Measurements from ENCODE around the gene EPHB2.
"Not testable (repeated sequence)": the region's sequence is repeated elsewhere in the genome, so short reads cannot be mapped to it uniquely, and the experiment has no call there.

EPHB2 gene

DNA sequence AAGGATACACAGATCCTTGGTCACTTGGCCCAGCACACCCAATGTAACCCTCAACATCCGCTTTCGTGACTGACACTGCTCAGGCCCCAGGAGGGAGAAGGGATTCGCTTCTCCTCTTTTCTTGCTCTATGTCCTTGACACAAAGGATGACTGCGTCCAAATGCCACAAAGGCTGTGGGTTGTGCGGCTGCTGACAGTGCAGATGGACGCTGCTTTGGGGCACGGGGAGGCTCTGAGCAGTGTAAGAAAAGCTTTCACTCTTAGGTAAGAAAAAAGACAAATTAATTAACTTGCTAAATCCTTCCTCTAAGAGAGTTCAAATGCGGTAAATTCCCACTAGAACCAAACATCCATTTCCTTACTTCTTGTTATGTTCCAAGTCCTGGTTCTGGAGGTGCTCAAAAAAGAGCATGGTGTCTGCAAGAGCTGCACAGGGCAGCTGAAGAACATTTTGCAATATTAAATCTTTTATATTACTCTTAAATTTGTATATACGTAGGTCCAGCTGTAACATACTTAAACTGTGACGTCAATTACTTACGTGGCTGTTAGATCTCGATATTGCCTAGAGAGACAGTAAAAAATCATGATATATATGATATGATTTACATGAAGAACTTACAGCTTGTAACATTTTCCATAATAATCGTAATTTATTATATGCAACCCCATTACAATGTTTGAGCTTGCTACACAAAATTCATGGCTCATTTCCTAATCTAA is 19.4 kb upstream of the EPHB2 start:
- no peak for DNase-seq

DNA sequence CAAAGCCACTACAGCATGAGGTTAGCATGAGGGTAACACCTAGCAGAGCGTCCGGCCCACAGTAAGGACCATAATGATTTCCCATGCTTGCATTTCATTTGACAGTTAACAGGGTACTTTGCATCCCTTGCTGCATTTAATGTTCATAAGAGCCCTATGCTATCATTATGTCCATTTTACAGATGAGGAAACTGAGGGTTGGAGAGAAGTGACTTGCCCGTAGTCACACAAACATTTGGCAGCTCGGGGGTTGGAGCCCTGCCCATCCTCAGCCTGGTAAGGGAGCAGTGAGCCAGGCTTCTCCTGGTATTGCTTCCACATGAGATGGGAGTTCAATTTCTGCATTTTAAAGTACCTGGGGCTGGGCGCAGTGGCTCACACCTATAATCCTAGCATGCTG is 16.5 kb upstream of the EPHB2 start:
- DNase-seq, result no peak

DNA sequence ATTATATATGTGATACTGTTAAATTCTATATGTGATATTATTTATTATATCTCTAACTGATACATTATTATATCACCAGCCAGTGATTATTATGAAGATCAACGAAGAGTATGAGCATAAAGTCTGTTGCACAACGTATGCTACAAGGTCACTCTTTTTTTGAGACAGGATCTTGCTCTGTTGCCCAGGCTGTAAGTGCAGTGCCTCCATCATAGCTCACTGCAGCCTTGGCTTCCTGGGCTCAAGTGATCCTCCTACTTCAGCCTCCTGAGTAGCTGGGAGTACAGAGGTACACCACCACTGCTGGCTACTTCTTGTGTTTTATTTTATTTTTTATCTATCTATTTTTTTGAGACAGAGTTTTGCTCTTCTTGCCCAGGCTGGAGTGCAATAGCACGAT is 14.0 kb upstream of the EPHB2 start:
- no peak for DNase-seq

DNA sequence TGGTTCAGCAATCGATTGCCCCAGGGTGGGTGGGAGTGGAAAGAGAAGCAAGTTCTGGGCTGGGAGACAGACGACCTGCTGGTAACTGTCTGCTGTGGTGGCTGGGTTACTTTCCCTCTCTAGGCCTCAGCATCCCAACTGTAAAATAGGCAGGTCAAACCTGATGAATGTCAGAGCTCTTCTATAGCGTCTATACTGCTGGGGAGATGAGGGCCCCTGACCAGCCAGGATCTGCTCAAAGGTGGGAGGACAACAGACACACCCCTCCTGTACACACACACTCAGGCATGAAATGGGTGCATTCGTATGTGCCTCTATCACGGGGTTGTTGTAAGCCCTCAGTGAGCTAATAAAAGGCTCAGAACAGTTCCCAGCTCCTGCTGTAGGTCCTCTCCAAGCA is 12.7 kb upstream of the EPHB2 start:
- DNase-seq, result no peak

- no peak for DNase-seq
These were observed 10.7 kb upstream of the EPHB2 start for GRCh38 chr1:22699681-22700520.

DNA sequence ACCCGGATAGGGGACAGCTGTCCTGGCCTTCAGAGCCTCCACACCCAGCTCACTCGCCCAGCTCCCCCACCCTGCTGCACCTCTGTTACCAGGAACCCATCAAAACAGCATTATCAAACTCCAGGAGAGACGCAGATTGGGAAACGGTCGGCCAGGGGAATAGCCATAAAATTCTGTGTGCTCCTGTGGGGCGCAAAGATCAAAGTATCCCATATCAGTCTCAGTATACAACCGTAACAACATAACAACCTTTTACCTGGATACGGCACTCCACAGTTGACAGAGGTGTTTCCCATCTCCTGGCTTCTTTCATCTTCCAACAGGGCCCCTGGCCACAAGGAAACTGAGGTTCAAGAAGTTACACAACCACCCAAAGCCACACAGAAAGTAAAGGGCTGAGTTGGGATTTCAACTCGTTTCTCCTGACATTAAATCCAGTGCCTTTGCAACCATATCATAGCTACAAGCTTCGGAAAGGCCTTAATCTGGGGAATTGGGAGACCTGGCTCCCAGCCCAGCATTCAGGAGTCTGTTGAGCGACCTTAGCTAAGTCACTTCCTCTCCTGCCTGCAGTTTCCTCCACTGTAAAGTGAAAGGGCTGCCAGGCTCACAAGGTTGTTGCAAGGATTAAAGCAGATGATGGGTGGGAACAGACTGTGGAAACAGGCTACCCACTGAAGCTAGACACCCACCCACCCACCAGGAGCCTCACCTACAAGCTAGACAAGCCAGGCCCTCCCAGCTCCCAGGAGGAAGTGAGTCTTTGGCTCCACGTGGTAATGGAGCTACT is 8.1 kb upstream of the EPHB2 start:
- no peak for DNase-seq

DNA sequence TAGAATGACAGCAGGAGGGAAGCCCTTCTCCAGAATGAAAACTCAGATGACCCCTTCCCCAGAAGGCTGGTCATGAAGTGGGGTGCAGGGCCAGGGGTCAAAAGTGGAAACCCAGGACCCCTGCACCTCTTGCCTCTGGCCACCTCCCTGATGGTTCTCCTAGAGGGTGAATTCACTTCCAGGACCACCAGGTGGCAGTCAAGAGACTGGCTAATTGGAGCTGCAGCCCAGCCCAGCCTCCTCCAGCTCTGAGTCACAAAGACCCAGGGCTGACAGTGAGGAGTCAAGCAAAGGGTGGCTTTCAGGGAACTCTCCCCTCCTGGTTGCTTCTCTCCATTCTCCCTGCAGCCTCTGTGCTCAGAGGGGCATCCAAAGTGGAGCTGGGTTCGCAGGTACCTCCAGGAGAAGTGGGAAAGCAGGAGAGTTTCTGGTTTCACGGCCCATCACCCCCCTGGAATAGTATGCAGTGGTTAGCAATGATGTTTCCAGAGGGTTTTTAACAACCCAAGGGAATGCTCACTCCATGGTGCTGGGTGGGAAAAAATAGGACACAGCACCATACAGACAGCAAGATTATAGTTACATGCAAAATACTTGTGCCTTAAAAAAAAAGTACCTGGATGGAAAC is 6.1 kb upstream of the EPHB2 start:
- no peak for DNase-seq

DNA sequence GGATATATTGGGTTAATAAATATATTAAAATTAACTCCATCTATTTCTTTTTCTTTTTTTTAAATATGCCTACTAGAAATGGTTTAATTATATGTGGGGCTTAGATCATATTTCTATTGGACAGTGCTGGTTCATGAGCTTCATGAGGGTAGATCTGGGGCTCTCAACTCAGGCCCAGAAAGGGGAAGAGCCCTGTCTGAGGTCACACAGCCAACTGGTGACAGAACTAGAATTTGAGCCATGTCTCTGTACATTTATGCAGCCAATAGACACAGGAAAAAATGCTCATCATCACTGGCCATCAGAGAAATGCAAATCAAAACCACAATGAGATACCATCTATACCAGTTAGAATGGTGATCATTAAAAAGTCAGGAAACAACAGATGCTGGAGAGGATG is 5.1 kb upstream of the EPHB2 start:
- DNase-seq, result no peak

DNA sequence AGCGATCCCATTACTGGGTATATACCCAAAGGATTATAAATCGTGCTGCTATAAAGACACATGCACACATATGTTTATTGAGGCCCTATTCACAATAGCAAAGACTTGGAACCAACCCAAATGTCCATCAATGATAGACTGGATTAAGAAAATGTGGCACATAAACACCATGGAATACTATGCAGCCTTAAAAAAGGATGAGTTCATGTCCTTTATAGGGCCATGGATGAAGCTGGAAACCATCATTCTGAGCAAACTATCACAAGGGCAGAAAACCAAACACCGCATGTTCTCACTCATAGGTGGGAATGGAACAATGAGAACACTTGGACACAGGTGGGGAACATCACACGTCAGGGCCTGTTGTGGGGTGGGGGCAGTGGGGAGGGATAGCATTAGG is 4.5 kb upstream of the EPHB2 start:
- not testable (repeated sequence) for DNase-seq

DNA sequence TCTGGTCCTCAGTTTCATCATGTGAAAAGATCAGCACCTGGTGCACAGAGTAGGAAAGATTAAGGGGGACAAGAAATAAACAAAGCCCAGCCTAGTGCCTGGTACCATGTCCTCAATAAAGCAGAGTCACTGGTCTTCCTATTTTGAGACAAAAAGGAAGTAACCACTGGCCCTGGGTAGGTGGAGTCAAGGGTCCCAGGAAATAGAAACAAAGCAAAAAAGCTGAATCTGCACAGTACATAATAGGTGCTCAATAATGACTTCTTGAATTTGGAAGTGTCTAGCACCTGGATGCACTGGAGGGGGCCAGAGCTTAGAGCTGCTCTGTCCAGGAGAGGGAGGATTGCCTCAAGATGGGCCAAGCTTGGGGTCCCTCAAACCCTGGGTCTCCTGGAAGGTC is 1.9 kb upstream of the EPHB2 start:
- DNase-seq, result no peak

DNA sequence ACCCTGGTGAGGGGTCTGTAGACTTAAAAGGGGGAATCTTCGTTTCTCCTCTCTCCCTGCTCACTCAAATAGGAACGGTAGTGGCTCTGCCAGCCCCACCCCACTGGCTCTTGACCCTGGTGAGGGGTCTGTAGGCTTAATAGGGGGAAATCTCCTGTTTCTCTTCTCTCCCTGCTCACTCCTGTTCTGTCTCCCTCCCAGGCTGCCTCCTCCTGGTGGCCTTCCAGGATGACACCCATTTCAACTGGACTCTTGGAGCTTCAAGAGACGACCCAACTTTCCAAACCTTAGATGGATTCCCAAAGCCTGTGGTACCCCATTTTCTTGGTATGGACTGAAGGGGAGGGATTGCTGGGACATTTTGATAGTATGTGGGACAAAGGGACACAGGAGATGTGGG is 1.4 kb upstream of the EPHB2 start:
- DNase-seq, result no peak

DNA sequence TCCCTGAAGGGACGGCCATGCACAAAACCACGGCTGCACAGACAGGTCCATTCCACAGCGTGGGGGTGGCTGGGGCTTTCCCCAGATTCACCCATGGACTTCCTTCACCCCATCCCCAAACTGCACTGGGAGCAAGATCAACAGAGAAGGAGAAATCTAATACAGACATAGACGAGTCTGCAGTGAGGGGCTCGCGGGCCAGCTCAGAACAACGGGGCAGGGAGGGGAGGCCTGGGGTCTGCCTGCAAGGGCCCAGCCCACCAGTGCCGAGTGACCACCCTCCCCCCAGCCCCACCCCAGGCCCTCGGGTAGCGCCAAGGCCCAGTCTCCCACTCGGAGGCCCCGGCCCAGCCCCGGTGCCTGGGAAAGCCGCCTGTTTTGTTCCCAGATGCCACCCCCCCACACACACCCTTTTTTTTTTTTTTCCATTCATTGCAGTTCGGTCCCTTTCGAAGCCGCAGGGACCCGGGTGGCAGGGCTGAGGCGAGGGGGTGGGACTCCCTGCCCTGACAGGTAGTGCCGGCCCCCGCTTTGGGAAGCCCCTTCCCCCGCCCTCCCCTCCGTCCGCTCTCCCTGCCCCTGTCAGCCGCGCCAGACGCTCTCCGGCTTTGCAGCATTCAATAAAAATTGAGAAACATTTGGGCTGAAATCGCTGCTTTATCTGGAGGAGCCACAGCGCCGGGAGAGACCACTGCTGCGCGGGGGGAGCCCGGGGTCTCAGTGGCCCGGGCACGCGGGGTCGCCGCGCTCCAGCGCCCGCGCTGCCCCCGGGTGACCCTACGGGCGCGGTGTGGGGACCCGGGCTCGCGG is 543 bp upstream of the EPHB2 start:
- DNase-seq, result no peak

GRCh38 chr1:22711071-22711470 is 432 bp downstream of the EPHB2 start:
- DNase-seq, result no peak

DNA sequence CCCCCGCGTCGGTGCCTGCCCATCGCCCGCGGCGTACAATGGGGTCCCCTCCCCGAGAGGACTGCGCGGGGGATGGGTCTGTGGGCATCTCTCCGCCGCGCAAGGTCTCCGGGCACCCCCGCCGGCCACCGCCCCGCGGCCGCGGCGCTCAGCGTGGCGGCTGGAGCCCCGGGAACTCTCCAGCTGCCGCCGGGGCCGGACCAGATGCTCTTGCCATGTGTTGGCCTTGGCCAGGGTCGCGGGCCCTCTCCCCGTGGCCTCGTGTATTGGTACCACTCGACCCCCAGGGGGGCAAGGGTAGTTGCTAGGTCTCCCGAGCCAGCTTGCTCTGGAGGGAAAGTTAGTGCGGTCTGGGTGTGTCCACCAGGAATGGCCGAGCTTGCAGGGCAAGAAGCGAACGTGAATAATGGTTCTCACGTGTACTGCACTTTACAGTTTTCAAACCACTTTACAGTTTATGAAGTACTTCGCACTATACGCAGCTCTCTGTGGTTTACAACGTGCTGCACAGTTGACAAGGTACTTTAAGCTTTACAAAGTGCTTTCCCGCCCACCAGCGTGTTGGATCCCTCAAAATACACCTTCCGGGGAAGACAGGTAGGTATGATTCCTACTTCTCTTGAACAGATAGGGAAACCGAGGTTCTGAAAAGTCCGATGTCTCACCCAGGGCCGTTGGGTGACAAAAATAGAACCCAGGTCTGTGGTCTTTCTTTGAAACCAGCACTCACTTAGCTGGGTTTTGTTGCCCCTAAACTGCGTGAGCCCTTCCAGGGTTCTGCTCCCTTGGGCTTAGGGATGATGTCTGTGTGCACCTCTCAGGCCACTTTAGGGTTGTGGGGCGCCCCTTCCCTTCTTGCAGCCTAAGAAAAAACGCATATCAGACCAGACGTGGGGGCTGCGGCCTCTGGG is 1.2 kb downstream of the EPHB2 start:
- DNase-seq, result no peak

DNA sequence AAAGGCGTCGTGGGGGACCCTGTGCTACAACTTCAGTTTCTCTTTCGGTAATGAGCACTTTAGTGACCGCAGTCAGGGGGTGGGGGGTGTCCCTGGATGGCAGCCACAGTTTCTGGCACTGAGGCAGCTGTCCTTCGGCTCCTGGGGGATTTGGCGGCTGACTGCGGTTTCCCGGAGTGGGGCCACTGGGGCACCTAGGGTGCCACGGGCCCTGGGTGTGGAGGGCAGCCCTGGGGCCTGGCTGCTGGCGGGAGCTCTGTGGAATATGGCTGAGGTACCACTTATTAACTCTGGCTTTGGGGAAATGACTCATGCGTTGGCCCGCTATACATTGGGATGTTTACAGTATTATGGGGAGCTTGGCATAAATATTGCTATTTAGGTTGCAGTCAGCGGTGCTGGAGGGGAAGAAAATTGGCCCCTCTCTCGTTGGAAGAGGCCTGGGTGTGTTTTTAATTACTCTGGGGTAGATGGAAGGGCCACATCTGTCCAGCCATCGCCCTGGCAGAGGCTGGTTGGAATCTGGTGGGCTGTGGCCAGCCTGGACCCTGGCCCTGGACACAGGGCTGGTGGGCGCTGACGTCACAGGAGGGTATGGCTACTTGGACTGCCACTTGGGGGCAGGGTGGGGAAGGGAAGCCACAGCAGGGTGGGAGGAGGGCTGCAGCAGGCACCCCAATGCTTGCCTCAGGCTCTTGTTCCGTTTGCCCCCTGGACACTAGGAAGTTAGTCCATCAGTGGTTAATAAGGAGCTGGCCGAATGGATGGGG is 2.0 kb downstream of the EPHB2 start:
- DNase-seq, result no peak

DNA sequence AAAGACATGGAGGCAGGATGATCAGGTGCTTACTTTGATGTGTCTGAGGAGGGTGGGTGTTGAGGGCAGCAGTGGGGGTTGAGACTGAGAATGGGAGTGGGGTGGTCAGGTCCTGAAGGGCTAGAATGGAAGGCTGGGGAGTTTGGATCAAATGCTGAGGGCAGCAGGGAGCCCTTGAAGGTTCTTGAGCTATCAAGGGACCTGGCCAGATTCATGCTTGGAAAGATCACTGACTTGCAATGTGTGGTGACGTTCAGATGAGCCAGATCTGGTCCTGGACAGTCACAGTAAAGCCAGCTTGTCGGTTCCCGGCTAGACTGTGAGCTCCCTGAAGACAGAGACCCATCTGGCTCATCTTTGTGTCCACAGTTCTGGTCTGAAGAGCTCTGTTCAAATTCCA is 3.8 kb downstream of the EPHB2 start:
- DNase-seq, result no peak

- DNase-seq, result no peak
These were observed 6.6 kb downstream of the EPHB2 start for GRCh38 chr1:22717037-22717760.

DNA sequence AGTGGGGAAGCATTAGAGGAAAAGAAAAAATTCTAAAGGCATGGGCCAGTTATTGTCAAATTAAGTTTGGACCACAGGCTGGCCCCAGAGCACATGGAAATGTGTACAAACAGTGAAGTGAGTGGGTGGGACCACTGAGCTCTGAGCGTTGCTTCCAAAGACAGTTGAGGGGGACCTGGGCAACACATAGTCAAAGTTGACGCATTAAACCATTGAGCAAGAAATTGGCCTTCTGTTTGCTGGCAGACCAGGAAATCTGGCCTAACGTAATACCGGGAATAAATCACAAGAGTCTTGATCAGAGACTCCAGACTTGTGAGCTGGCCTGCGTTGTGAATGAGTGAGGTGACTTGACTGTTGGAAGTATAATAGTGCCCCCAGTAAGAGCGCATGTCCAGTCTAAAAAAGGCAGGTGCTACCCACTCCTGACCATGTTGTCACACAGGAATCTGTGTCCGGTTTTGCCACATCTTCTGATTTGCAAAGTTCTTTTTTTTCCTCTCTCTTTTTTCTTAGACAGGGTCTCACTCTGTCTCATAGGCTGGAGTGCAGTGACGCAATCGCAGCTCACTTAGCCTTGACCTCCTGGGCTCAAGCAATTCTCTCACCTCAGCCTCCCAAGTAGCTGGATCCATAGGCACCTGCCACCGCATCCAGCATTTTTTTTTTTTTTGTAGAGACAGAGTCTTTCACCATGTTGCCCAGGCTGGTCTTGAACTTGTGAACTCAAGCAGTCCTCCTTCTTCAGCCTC is 10.7 kb downstream of the EPHB2 start:
- no peak for DNase-seq

All from NCI-H524 treated with DMSO at 0.1 percent for 48 hours (cell line).